GM12874 (cell line): ENCODE data around the gene SH3D19.

Source experiments
- TF ChIP-seq, protein P1 (sequence below): IDR thresholded peaks from 2 replicates; pipeline ENCODE4 v1.5.1; 2011; ENCODE audit warnings: low read depth, mild to moderate bottlenecking, control low read depth, low read length, moderate library complexity; ENCODE audit not compliant: insufficient read depth

The SH3D19 gene, protein sequence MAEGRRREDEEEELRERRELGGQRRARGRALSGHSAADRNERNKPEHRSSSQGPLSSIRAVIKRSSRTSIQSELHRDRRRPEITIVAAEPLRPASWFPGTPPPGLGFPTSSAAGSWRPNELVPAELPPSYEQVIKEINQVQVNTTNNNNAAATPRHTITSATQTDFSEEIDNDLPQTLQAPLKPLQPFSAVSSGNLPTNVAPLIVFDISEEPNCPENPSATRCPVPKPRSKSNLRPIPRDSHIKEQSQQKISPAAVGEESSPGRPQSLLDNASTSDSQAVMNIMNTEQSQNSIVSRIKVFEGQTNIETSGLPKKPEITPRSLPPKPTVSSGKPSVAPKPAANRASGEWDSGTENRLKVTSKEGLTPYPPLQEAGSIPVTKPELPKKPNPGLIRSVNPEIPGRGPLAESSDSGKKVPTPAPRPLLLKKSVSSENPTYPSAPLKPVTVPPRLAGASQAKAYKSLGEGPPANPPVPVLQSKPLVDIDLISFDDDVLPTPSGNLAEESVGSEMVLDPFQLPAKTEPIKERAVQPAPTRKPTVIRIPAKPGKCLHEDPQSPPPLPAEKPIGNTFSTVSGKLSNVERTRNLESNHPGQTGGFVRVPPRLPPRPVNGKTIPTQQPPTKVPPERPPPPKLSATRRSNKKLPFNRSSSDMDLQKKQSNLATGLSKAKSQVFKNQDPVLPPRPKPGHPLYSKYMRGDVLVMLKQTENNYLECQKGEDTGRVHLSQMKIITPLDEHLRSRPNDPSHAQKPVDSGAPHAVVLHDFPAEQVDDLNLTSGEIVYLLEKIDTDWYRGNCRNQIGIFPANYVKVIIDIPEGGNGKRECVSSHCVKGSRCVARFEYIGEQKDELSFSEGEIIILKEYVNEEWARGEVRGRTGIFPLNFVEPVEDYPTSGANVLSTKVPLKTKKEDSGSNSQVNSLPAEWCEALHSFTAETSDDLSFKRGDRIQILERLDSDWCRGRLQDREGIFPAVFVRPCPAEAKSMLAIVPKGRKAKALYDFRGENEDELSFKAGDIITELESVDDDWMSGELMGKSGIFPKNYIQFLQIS

DNA sequence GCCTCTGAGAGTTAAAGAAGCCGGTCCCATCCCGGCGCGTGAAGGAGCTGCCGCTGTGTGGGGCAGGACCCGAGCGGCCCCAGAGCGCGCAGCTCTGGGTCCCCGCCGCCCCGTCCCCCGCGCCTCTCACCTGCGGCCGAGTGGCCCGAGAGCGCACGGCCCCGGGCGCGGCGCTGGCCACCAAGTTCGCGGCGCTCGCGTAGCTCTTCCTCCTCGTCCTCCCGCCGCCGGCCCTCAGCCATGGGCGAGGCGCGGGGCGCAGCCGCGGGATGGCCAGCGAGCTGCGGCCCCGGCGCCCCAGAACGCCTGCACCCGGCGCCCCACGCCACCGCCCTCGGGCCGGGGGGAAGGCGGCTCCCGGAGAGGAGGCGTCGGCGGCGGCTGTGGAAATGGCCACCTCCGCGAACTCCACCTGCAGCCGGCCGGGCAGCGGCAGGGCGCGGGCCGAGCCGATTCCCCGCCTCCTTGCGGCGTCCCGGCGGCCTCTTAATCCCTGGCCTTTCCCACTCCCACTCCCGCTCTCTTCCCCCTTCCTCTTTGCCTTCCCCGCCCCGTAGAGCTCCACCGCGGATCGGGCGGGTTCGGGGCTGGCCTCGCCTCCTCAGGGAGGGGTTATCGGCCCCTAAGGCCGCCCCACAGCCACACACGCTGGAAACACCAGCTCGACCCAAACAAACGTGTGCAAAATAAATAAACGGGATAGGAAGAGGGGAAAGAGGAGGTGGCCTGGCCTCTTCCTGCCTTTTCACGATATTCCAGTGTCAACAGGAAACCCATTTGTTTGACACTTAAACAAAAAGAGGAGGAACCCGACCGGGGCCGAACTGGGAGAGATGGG is at the start of gene SH3D19:
SH3D19 (minus strand) TSS at position 495 of the 838 bp plus-strand sequence; CDS start at position 242, 253 bp downstream.
- TF ChIP-seq, protein P1, sequence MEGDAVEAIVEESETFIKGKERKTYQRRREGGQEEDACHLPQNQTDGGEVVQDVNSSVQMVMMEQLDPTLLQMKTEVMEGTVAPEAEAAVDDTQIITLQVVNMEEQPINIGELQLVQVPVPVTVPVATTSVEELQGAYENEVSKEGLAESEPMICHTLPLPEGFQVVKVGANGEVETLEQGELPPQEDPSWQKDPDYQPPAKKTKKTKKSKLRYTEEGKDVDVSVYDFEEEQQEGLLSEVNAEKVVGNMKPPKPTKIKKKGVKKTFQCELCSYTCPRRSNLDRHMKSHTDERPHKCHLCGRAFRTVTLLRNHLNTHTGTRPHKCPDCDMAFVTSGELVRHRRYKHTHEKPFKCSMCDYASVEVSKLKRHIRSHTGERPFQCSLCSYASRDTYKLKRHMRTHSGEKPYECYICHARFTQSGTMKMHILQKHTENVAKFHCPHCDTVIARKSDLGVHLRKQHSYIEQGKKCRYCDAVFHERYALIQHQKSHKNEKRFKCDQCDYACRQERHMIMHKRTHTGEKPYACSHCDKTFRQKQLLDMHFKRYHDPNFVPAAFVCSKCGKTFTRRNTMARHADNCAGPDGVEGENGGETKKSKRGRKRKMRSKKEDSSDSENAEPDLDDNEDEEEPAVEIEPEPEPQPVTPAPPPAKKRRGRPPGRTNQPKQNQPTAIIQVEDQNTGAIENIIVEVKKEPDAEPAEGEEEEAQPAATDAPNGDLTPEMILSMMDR: no peak

DNA sequence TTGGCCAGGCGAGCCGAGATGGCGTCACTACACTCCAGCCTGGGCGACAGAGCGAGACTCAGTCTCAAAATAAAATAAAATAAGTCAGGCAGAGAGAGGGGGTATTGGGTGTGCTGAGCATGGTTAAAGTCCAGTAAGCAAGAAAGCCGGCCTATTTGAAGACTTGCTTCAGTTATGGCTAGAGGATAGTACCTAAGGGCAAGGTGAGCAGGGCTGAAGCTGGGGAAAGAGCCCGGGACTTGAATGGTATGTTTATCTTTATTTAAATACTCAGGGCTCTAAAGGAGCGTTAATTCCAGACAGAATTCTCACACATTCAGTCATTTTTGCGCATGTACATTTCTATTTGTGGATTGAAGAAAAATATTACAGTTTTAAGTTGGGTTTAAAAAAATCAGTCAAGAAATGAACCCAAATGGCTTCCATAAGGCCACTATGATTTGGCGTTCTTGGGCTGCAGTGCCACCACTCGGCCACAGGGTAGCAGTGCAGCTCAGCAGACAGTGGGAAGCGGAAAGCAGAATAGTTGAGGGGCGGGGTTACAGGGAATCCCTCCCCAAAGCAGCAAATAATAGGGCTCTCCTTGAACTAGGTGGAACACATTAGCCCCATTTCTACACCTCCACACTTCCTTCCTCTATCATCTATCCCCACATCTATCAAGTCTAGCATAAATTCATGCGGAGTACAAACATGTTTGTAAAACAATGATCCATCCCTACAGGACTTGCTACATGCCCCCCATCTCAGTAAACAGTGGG is 37.2 kb upstream of the SH3D19 start:
- TF ChIP-seq, protein P1: peak; percentile 94

DNA sequence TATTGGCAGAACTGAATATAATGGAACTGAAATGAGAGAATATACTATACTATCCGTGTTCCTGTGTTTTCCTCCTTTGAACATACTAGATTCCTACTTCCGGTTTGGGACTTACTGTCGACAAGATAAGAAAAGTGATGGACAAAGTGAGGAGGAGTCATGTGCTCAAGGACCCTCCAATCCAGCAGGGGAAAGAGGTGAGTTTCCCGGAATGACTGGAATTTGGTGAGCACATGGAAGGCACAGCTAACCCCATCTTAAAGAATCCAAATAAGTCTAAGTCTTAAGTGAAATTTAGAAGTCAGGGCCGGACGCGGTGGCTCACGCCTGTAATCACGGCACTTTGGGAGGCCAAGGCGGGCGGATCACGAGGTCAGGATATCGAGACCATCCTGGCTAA is 36.6 kb upstream of the SH3D19 start:
- TF ChIP-seq, protein P1: no peak

DNA sequence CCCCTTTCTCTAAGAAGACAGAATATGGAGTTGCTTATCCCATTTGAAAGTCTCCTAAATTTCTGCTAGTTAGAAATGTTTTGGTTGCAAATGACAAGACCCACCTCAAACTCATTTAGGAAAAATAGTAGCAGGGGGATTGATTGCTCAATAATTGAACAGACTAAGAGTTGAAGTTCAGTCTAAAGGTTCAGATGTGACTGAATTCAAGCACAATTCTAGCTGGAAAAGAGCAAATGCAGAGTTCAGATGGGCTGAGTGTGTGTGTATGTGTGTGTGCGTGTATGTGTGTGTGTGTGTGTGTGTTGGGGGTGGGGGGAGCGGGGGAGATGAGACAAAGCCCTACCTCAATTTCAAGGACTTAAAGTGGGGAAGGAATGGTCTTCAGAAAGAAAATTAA is 35.7 kb upstream of the SH3D19 start:
- TF ChIP-seq, protein P1: no peak

DNA sequence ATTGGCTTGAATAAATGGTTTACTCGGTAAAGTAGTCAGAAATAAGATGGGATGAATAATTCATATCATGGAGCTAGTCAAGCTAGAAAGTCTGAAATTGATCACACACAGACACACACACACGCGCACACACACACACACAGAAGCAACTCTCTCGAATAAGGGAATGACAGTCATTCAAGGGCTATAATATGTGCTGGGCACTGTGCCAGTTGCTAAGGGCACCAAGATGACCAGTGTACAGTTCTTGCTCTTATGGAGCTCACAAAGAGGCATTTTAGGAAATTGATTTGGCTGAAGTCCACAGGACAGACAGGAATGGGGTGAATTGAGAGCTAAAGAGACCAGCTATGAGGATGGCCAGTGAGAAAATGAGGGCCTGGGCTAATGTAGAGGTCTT is 34.2 kb upstream of the SH3D19 start:
- TF ChIP-seq, protein P1: no peak

DNA sequence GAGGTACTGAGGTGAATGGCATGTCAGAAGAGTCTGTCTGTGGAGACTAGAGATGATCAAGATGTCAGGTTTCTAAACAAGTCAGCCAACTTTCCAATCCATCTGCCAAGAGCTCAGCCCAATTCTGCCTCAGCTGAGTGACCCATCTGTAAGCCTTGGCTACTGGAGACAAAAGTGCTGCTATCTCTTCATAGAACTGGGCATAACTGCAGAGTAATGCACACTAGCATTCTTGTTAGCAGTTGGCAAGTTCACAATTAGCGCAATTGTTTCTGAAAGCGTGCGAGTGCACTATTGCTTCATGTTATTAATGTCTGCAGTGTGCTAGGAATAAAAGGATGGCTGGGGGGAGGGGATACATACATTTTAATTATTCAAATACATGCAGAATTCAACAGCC is 32.9 kb upstream of the SH3D19 start:
- TF ChIP-seq, protein P1: no peak
